COLO829 (cell line): ENCODE results near the gene DACT1.

Experiments used
- DNase-seq: peaks from one replicate; pipeline ENCODE4 v3.0.0; 2012; ENCODE audit warnings: low spot score

DACT1 gene

DNA sequence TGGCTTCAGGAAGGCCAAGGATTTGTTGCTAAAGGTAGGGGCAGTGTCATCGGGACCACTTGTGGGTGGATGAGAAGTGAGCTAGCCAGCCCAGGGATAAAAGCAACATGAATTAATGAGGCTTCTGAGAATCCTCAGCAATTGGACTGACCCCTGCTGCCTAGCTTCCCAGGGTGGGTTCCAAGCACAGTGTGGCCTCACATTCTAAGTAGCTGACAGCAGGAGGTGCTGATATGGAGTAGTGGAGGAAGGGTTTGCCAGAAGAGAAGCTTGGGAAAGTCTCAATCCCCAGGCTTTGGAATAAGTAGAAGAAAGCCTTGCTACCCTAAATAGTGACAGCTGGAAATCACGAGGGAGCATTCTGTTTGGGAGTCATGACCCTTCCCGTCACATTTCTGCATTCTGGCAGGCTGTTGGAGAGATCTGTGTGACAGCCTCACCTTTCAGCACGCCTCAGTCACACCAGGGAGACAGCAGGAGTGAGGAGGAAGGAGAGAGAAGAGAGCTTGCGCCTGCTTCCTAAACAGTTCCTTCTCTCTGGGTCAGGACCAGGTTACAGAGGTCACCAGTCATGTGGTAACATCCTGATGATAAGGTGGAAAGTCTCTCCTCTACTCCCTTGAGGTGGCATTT, 31.2 kb downstream of the DACT1 start:
- DNase-seq, result no peak

DNA sequence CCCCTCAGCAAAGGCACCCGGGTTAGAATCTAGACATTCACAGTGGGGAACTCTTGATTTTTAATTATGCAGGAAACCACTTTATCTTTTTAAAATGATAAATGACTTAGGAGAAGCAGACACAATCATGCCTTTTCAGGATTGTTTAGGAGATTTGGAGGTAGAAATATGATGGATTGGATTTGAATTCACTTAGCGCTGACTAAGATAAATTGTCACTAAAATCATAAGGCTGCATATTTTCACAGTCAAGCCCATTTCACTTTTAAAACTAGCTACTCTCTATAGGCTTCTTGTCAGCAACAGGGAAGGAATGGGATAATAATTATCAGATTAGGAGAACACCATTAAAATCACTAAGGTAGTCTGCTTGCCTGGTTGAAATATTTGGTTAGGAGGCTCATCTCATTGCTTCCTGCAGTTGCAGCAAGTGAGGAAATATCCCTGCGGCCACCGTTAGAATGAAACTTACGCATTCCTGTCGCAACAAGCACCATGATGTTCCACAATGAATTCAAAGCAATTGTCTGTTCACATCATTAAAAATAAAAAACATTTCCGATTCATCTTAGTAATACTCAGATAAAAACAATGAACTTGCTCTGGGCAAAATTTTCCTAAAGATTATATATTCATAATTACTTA, 31.9 kb downstream of the DACT1 start:
- DNase-seq, result no peak

DNA sequence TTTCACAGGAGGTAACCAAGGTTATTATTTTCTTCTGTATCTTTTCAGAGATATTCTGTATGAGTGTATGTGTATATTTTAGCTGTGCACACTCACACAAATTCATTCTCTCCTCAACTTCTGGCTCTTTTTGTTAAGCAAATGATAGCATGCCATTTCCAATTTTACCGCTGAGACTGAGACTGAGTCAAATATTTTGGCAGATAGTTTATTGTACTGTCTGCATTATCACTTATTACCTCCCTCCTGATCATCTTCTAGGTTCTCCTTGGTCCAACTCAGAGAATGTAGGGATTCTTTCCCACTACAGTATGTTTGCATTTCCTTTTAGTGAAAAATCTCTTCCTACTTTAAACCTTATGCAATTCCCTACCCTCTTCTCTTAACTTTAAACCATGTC, 33.3 kb downstream of the DACT1 start:
- no peak for DNase-seq

DNA sequence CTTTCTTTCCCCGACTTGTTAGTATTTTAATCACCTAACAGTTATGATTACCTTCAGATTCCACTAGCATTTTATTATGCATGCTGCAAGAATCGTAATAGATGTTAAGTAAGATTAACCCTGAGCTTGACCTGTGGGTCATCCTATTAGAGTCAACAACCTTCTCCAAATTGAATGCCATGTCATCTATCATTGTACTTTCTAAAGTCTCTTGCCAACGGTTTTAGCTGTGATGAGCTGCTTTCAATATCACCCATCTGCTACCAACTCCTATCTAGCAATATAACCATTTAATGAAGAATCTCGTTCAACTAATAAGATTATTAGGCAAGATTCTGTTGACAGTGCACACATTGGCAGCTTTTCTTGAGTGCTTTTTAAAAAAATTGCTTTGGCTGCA, 33.7 kb downstream of the DACT1 start:
- DNase-seq, result no peak

DNA sequence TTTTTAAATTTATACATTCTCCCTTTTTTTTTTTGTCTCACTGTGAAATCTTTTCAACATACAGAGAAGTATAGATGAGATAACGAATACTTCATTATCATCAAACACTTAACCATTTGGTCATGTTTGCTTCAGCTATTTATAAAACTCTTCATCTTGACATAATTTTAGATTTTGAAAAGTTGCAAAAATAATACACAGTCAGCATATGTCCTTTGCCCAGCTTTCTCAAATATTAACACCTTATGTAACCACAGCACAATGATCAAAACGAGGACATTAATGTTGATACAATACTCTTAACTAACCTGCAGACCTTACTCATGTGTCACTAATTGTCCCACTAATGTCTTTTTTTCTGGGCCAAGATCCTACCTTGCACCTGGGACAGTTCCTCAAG, 36.0 kb downstream of the DACT1 start:
- no peak for DNase-seq

- no peak for DNase-seq
Measured at GRCh38 chr14:58677001-58677400, 39.2 kb downstream of the DACT1 start.

- no peak for DNase-seq
Measured at GRCh38 chr14:58677517-58677916, 39.8 kb downstream of the DACT1 start.

DNA sequence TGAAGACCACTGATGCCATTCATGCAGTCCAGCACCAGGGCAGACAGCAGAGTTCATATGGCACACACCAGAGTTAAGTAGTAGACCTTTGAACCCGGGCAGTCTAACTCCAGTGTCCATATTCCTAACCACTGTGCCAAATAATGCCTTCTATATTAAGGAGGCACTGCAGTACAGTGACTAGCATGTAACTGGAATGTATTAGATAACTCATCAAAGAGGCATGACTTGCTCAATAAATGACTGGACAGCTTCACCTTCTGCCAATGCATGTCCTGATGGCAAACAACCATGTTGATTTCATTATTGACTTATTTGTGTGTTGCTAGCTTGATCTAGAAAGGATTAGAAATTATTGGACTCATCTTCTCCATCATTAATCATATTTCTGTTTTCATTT, 40.2 kb downstream of the DACT1 start:
- DNase-seq, result no peak

DNA sequence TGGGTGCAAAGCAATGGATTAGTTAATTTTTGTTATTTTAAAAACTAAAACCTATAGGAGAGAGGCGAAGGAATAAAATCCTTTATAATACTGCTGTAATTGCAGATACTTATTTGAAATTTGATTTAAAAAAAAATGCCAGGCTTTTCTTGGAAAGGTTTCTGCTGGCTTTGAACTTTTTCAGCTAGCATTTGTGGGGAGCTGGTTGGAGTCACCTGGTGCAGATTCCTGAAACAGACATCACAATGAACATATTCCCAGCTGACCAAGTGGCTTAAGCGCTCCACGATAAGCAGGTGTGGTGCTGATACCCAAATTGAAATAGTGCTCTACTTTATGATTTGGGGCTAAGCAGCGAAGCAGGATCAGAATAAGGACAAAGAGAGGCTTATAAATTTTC, 42.9 kb downstream of the DACT1 start:
- no peak for DNase-seq

DNA sequence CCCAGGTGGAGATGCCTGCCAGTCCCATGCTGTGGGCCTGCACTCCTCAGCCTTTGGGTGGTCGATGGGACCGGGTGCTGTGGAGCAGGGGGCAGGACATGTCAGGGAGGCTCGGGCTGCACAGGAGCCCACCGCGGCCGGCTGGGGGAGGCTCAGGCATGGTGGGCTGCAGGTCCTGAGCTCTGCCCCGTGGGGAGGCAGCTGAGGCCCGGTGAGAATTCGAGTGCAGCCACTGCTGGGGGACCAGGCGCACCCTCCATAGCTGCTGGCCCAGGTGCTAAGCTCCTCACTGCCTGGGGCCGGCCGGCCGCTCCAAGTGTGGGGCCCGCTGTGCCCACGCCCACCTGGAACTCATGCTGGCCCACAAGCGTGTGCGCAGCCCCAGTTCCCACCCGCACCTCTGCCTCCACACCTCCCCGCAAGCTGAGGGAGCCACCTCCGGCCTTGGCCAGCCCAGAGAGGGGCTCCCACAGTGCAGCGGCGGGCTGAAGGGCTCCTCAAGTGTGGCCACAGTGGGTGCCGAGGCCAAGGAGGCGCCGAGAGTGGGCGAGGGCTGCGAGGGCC, 49.6 kb downstream of the DACT1 start:
- DNase-seq, result no peak

GRCh38 chr14:58690801-58691516, 53.2 kb downstream of the DACT1 start:
- DNase-seq, result no peak

- no peak for DNase-seq
Measured at GRCh38 chr14:58693048-58693447, 55.3 kb downstream of the DACT1 start.

DNA sequence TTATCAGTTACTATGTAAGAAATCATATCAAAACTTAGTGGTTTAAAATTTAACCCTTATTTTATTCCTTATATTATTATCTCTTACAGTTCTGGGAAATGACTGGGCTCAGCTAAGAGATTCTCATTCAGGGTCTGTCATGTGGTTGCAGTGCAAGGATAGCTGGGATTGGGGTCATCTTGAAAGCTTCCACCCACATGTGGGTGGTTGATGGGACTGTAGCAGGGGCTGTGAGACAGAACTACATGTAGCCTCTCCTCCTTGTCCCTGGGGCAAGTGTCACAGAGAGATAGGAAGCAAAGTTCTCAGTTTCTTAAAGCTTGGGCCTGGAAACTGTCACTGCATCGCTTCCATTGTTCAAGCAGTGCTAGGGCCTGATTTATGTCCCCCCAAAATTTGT, 57.8 kb downstream of the DACT1 start:
- DNase-seq, result no peak

GRCh38 chr14:58697266-58697929, 59.6 kb downstream of the DACT1 start:
- no peak for DNase-seq
